ENCODE data around the gene SV2B. TPM values are rescaled to one million over a fixed set of nuclear protein-coding genes. Genes with fewer than 3 reads are reported as not detected.

Gene SV2B
- total RNA-seq, 3 donors from 2014 or later = 0.03 to 0.05 TPM; not detected in 1

DNA sequence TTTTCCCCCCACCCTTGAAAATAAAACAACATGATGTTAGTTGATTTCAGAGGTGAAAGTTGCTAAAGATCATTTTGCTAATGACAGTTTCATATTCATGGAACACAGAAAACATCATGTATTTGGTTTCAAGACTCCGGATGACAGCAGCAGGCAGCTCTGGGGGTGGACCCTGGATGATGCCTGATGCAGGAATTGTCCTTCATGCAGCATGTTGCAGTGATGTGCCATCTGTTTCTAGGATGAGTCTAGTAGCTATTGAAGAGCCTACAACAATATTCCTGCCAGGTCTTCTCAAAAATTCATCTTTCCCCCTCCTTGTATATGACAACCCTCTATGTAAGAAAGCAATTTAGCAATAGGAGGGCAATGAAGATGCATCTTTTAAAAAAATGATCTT is 108.3 kb downstream of the SV2B start:
- no peak for ATAC-seq
- no peaks in the 10 kb centered on the region for H3K9me3 Mint-ChIP-seq
- DNase-seq = no peak
- no peaks in the 10 kb centered on the region for H3K4me1 Mint-ChIP-seq (ENCODE audit: low read depth)
- H3K27me3 Mint-ChIP-seq (ENCODE audit: low read depth) = peaks cover 39% of the 10 kb centered on the region
- H3K36me3 Mint-ChIP-seq (ENCODE audit: insufficient read depth) = no peaks in the 10 kb centered on the region
- H3K4me3 Mint-ChIP-seq = no peak overlapping the region

DNA sequence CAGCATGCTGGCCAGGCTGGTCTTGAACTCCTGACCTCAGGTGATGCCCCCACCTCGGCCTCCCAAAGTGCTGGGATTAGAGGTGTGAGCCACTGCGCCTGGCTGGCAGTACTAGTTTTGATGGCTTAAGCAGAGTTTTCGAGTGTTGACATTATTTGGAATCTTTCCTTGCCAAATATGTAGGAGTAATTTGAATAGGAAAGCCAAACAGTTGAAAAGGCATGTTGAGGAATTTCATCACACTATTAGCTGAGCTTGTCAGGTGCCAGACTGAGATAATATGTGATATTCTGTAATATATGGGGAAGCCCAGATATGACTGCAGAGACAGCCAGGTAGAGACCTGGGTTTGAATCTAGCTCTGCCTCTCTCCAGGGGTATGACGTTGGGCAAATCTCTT is 109.3 kb downstream of the SV2B start:
- ATAC-seq (no peak), DNase-seq (no peak)
- Mint-ChIP-seq H3K36me3 (ENCODE audit: insufficient read depth) (no peaks in the 10 kb centered on the region), H3K9me3 (no peaks in the 10 kb centered on the region), H3K4me1 (ENCODE audit: low read depth) (no peaks in the 10 kb centered on the region), H3K27me3 (ENCODE audit: low read depth) (peaks cover 39% of the 10 kb centered on the region), H3K4me3 (no peak overlapping the region)

DNA sequence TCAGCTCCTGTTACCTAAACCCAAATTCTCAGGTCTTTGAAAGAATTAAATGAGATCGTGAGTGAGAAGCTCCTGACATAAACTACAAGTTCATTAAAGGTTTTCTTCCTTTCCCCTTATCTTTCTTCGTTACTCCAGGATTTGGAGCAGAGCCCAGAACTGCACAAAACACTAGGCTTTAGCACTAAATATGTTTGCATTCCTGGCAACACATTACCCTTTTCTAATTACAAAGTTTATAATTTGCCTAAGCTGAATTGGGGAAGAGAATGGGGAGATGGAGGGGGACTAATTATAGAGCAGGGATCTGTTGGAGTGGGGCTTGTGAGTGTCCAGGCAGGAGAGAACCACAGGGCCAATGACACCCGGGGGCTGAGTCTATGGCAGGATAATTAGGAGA is 109.7 kb downstream of the SV2B start:
- no peaks in the 10 kb centered on the region for H3K36me3 Mint-ChIP-seq (ENCODE audit: insufficient read depth)
- no peaks in the 10 kb centered on the region for H3K9me3 Mint-ChIP-seq
- DNase-seq (no peak), ATAC-seq (no peak)
- no peak overlapping the region for H3K4me3 Mint-ChIP-seq
- no peaks in the 10 kb centered on the region for H3K4me1 Mint-ChIP-seq (ENCODE audit: low read depth)
- peaks cover 42% of the 10 kb centered on the region for H3K27me3 Mint-ChIP-seq (ENCODE audit: low read depth)

DNA sequence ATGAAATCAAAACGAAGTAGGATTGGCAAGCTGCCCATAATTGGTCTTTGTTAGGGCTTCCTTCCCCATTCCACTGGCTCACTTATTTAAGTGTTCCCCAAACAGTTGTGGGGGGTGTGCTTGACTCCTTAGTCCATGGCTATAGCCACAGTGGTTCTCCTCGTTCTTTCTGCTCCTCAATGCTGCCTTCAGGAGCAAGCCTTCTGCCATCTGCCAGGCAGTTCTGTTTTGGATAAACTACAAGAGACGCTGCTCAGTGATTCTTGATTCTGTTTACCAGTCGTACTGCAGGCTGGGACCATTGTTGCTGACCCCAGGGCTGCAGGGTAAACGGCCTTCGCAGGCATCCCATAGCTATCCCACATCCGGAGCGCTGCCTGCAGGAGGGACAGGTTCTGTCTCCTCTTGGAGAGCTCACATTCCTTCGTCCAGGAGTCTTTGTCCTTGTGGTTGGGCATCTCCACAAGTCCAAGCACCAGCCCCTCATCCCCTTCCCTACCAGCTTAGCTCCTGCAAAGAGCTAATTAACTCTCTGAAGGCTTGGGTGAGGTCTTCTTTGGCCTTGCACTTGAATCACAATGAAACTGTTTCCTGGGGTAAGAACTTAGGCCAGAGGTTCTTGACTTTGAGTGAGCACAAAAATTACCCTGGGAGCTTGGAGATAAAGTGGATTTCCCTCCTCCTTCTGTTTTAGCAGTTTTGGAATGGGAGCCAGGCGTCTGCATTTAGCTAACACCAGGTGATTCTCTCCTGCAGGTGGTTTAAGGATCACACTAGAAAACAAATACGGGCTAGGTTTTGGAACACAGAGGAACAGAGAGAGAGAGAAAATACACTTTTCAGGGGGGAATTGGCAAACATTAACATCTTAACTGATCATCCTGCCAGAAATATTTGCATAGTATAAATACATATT is 114.9 kb downstream of the SV2B start:
- Mint-ChIP-seq H3K27me3 (ENCODE audit: low read depth) (peaks cover 33% of the 10 kb centered on the region), H3K4me3 (no peak overlapping the region), H3K9me3 (no peaks in the 10 kb centered on the region), H3K36me3 (ENCODE audit: insufficient read depth) (no peaks in the 10 kb centered on the region), H3K4me1 (ENCODE audit: low read depth) (no peaks in the 10 kb centered on the region)
- DNase-seq (no peak), ATAC-seq (no peak)

DNA sequence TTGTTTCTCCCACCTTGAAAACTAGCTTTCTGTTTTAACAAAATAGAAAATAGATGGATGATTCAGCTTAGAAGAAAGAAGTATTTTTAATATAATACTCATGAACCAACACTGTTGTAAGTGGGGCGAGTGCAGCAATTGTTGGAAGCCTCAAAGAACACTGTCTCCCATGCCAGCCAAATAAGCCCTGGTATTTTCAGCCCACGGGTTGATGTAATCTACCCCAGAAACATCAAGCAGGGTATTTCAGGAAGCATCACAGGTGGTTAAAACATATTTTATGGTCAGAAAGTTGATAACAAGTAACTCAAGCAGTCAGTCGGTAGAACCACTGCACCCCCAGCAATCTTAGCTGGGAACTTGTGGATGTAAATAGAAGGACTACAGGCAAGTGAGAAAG is 115.9 kb downstream of the SV2B start:
- DNase-seq (no peak), ATAC-seq (no peak)
- H3K4me3 Mint-ChIP-seq = no peak overlapping the region
- H3K9me3 Mint-ChIP-seq = no peaks in the 10 kb centered on the region
- peaks cover 25% of the 10 kb centered on the region for H3K27me3 Mint-ChIP-seq (ENCODE audit: low read depth)
- H3K4me1 Mint-ChIP-seq (ENCODE audit: low read depth) = no peaks in the 10 kb centered on the region
- no peaks in the 10 kb centered on the region for H3K36me3 Mint-ChIP-seq (ENCODE audit: insufficient read depth)

DNA sequence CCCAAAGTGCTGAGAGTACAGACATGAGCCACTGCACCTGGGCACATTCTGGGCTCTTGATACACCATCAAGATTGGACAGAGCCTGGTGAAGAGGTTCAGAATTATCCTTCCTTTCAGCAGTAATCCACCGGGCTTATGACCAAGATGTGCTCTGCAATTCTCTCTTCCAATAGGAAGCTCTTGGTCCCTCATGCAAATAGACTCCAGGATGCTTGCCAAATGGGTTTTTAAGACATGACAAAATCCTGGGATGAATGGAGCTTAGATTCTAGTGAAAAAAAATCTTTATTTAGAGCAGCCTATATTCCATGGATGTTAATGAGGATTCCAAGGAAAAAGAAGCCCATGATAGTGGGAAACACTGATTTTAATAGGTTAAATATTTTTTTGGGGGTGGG is 119.1 kb downstream of the SV2B start:
- no peaks in the 10 kb centered on the region for H3K36me3 Mint-ChIP-seq (ENCODE audit: insufficient read depth)
- no peak overlapping the region for H3K4me3 Mint-ChIP-seq
- DNase-seq (no peak), ATAC-seq (no peak)
- peaks cover 36% of the 10 kb centered on the region for H3K27me3 Mint-ChIP-seq (ENCODE audit: low read depth)
- H3K9me3 Mint-ChIP-seq = no peaks in the 10 kb centered on the region
- H3K4me1 Mint-ChIP-seq (ENCODE audit: low read depth) = no peaks in the 10 kb centered on the region

- no peaks in the 10 kb centered on the region for H3K9me3 Mint-ChIP-seq
- DNase-seq (no peak), ATAC-seq (no peak)
- H3K27me3 Mint-ChIP-seq (ENCODE audit: low read depth) = peaks cover 48% of the 10 kb centered on the region
- H3K36me3 Mint-ChIP-seq (ENCODE audit: insufficient read depth) = no peaks in the 10 kb centered on the region
- no peaks in the 10 kb centered on the region for H3K4me1 Mint-ChIP-seq (ENCODE audit: low read depth)
- no peak overlapping the region for H3K4me3 Mint-ChIP-seq
Observed at GRCh38 chr15:91222052-91222451, 122.0 kb downstream of the SV2B start.

DNA sequence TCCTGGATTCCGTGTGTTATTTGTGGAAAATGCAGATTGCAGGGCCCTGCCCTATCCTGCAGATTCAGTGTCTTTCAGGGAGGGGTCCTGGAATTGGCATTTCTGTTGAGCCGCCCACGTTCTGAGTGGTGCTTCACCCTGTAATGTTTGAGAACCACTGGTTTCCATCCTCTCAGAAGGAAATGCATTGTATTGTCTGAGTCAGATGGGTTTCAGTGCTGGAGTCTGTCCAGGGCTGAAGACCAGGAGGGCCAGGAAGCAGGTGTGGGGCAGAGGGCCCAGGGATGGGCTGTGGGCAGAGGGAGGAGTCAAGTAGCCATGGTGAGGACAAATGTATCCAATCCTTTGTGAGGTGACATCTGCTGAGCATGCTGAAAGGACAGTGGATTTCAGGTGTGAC is 123.8 kb downstream of the SV2B start:
- Mint-ChIP-seq H3K4me3 (no peak overlapping the region), H3K36me3 (ENCODE audit: insufficient read depth) (no peaks in the 10 kb centered on the region), H3K4me1 (ENCODE audit: low read depth) (no peaks in the 10 kb centered on the region), H3K9me3 (no peaks in the 10 kb centered on the region), H3K27me3 (ENCODE audit: low read depth) (peaks cover 50% of the 10 kb centered on the region)
- no peak for DNase-seq
- no peak for ATAC-seq

- ATAC-seq = no peak
- Mint-ChIP-seq H3K27me3 (ENCODE audit: low read depth) (peaks cover 49% of the 10 kb centered on the region), H3K4me1 (ENCODE audit: low read depth) (no peaks in the 10 kb centered on the region), H3K36me3 (ENCODE audit: insufficient read depth) (no peaks in the 10 kb centered on the region), H3K4me3 (no peak overlapping the region), H3K9me3 (no peaks in the 10 kb centered on the region)
- DNase-seq = no peak
Observed at GRCh38 chr15:91224755-91225380, 124.8 kb downstream of the SV2B start.

GRCh38 chr15:91225741-91226140 is 125.7 kb downstream of the SV2B start:
- peaks cover 49% of the 10 kb centered on the region for H3K27me3 Mint-ChIP-seq (ENCODE audit: low read depth)
- H3K36me3 Mint-ChIP-seq (ENCODE audit: insufficient read depth) = no peaks in the 10 kb centered on the region
- no peak overlapping the region for H3K4me3 Mint-ChIP-seq
- DNase-seq (no peak), ATAC-seq (no peak)
- no peaks in the 10 kb centered on the region for H3K9me3 Mint-ChIP-seq
- no peaks in the 10 kb centered on the region for H3K4me1 Mint-ChIP-seq (ENCODE audit: low read depth)

DNA sequence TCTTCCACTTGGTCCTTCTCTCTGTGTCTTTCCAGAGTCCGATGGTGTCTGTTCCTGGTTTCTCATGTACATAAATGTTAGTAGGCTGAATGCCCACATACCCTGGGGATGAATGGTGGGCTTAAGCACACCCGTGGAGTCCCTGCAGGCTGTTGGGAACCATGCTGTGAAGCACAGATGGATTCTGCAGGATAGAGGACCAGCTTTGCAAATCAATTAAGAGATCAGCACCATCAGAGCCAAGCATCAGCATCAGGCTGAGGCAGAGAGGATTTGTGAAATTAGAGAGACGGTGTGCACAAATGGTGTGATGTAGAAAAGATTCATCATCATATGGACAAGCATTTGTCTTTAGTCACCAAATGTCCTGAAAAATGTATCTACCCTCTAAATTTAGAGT is 127.1 kb downstream of the SV2B start:
- Mint-ChIP-seq H3K4me1 (ENCODE audit: low read depth) (no peaks in the 10 kb centered on the region), H3K27me3 (ENCODE audit: low read depth) (peaks cover 47% of the 10 kb centered on the region), H3K36me3 (ENCODE audit: insufficient read depth) (no peaks in the 10 kb centered on the region), H3K9me3 (no peaks in the 10 kb centered on the region), H3K4me3 (no peak overlapping the region)
- ATAC-seq (no peak), DNase-seq (no peak)

- ATAC-seq = no peak
- no peak for DNase-seq
- no peaks in the 10 kb centered on the region for H3K4me1 Mint-ChIP-seq (ENCODE audit: low read depth)
- H3K36me3 Mint-ChIP-seq (ENCODE audit: insufficient read depth) = no peaks in the 10 kb centered on the region
- H3K27me3 Mint-ChIP-seq (ENCODE audit: low read depth) = peaks cover 47% of the 10 kb centered on the region
- H3K4me3 Mint-ChIP-seq = no peak overlapping the region
- no peaks in the 10 kb centered on the region for H3K9me3 Mint-ChIP-seq
Observed at GRCh38 chr15:91227766-91228165, 127.7 kb downstream of the SV2B start.

DNA sequence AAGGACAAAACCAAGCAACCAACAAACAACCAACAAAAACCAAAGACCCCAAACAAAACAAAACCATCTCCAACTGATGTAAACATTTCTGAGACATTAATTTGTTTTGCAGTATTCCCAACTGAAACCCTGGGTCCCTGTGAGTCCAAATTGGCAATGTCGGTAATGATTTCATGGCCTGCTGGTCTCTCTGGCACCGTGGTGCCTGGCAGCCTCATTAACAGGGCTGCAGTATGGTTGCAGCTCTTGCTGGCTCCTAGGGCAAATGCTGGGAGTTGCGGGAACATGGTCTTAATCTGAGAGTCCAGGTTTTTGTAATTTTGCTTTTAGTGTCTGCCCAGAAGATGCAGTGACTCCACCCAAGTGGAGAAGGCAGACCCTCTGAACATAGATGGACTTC is 128.3 kb downstream of the SV2B start:
- H3K36me3 Mint-ChIP-seq (ENCODE audit: insufficient read depth) = no peaks in the 10 kb centered on the region
- H3K27me3 Mint-ChIP-seq (ENCODE audit: low read depth) = peaks cover 46% of the 10 kb centered on the region
- no peaks in the 10 kb centered on the region for H3K9me3 Mint-ChIP-seq
- no peak for ATAC-seq
- H3K4me1 Mint-ChIP-seq (ENCODE audit: low read depth) = no peaks in the 10 kb centered on the region
- DNase-seq = no peak
- no peak overlapping the region for H3K4me3 Mint-ChIP-seq

DNA sequence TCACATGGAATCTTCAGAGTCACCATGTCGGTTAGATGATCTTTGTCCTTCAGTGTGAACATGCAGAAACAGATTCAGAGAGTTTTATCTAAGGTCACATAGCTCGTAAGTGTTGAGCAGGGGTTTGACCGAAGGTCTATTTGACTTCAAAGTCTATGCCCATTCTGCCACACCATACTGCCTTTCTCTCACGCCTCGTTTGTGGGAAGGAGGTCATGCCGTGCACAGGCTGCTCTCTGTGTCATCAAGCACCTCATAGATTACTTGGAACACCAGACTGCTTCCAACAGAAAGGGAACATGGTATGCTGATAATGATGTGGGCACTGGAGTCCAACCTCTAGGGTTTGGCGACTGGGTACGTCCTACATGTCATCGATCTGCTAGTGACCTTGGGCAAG is 128.8 kb downstream of the SV2B start:
- no peak overlapping the region for H3K4me3 Mint-ChIP-seq
- DNase-seq (no peak), ATAC-seq (no peak)
- no peaks in the 10 kb centered on the region for H3K36me3 Mint-ChIP-seq (ENCODE audit: insufficient read depth)
- peaks cover 45% of the 10 kb centered on the region for H3K27me3 Mint-ChIP-seq (ENCODE audit: low read depth)
- H3K4me1 Mint-ChIP-seq (ENCODE audit: low read depth) = no peaks in the 10 kb centered on the region
- no peaks in the 10 kb centered on the region for H3K9me3 Mint-ChIP-seq

DNA sequence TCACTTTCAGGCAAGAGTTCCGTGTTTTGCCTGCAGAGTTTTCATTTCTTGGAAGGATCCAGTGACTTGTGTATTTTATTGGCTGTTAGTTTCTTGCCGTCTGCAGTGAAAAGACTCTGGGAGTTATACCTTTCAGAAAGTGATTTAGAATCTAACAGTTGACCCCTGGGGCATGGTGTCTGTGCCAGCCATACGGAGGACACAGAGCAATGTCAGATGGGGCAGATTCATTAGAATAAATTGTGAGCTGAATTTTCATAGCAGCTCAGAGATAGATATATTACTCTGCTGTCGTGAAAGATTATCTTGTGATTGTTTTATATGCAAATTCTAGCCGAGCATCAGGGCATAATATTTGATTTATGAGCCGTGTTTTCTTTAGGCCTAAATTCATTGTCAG is 131.6 kb downstream of the SV2B start:
- no peaks in the 10 kb centered on the region for H3K9me3 Mint-ChIP-seq
- no peaks in the 10 kb centered on the region for H3K4me1 Mint-ChIP-seq (ENCODE audit: low read depth)
- peaks cover 38% of the 10 kb centered on the region for H3K27me3 Mint-ChIP-seq (ENCODE audit: low read depth)
- no peak overlapping the region for H3K4me3 Mint-ChIP-seq
- H3K36me3 Mint-ChIP-seq (ENCODE audit: insufficient read depth) = no peaks in the 10 kb centered on the region
- DNase-seq (no peak), ATAC-seq (no peak)
